ENCODE results near the gene AKT1S1. TPM values are rescaled to one million over a fixed set of nuclear protein-coding genes. Genes with fewer than 3 reads are reported as not detected.
A peak's percentile ranks its signal among the peaks of the same experiment; 100 is the strongest.

The AKT1S1 gene
- total and polyA plus RNA-seq, 2 of the 13 experiments (the other 11 are each of a cell fraction or from before 2014, with no cell fraction given) = 13.5 to 27.8 TPM

- TF ChIP-seq, protein P1, sequence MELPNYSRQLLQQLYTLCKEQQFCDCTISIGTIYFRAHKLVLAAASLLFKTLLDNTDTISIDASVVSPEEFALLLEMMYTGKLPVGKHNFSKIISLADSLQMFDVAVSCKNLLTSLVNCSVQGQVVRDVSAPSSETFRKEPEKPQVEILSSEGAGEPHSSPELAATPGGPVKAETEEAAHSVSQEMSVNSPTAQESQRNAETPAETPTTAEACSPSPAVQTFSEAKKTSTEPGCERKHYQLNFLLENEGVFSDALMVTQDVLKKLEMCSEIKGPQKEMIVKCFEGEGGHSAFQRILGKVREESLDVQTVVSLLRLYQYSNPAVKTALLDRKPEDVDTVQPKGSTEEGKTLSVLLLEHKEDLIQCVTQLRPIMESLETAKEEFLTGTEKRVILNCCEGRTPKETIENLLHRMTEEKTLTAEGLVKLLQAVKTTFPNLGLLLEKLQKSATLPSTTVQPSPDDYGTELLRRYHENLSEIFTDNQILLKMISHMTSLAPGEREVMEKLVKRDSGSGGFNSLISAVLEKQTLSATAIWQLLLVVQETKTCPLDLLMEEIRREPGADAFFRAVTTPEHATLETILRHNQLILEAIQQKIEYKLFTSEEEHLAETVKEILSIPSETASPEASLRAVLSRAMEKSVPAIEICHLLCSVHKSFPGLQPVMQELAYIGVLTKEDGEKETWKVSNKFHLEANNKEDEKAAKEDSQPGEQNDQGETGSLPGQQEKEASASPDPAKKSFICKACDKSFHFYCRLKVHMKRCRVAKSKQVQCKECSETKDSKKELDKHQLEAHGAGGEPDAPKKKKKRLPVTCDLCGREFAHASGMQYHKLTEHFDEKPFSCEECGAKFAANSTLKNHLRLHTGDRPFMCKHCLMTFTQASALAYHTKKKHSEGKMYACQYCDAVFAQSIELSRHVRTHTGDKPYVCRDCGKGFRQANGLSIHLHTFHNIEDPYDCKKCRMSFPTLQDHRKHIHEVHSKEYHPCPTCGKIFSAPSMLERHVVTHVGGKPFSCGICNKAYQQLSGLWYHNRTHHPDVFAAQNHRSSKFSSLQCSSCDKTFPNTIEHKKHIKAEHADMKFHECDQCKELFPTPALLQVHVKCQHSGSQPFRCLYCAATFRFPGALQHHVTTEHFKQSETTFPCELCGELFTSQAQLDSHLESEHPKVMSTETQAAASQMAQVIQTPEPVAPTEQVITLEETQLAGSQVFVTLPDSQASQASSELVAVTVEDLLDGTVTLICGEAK (IDR thresholded peaks at IDR 0.05) = no peak
- TF ChIP-seq, protein P1 (CRISPR knock-in tag; IDR thresholded peaks at IDR 0.05) = 0 out of 2 replicates have a peak, but pooled peaks have one; percentile 16
- TF ChIP-seq ZNF280B (CRISPR knock-in tag; IDR thresholded peaks at IDR 0.05; ENCODE audit: borderline replicate concordance) = peak; percentile 88
- TF ChIP-seq PHF8 (CRISPR knock-in tag; IDR thresholded peaks at IDR 0.05) = peak; percentile 81
- peak; percentile 57 for TF ChIP-seq KMT2B (CRISPR knock-in tag; IDR thresholded peaks at IDR 0.05)
- TF ChIP-seq CBX2 (IDR thresholded peaks at IDR 0.05; ENCODE audit: low read depth, low read length) = no peak
- 0 out of 2 replicates have a peak, but pooled peaks have one; percentile 62 for TF ChIP-seq CBX2 (CRISPR knock-in tag; IDR thresholded peaks at IDR 0.05; ENCODE audit: low read depth)
- no peak for TF ChIP-seq ZNF747 (CRISPR knock-in tag; IDR thresholded peaks at IDR 0.05; ENCODE audit: borderline replicate concordance)
- TF ChIP-seq, protein P2, sequence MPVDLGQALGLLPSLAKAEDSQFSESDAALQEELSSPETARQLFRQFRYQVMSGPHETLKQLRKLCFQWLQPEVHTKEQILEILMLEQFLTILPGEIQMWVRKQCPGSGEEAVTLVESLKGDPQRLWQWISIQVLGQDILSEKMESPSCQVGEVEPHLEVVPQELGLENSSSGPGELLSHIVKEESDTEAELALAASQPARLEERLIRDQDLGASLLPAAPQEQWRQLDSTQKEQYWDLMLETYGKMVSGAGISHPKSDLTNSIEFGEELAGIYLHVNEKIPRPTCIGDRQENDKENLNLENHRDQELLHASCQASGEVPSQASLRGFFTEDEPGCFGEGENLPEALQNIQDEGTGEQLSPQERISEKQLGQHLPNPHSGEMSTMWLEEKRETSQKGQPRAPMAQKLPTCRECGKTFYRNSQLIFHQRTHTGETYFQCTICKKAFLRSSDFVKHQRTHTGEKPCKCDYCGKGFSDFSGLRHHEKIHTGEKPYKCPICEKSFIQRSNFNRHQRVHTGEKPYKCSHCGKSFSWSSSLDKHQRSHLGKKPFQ (CRISPR knock-in tag; IDR thresholded peaks at IDR 0.05; ENCODE audit: insufficient replicate concordance) = peak; percentile 36
- TF ChIP-seq MAFG (CRISPR knock-in tag; IDR thresholded peaks at IDR 0.05) = no peak
- no peak for TF ChIP-seq ZNF569 (CRISPR knock-in tag; IDR thresholded peaks at IDR 0.05; ENCODE audit: borderline replicate concordance)
- TF ChIP-seq KLF11 (CRISPR knock-in tag; IDR thresholded peaks at IDR 0.05) = 0 out of 2 replicates have a peak, but pooled peaks have one; percentile 27
- TF ChIP-seq ZNF292 (CRISPR knock-in tag; IDR thresholded peaks at IDR 0.05; ENCODE audit: borderline replicate concordance, low read depth) = no peak
- 0 out of 2 replicates have a peak, but pooled peaks have one; percentile 17 for TF ChIP-seq TCF7 (IDR thresholded peaks at IDR 0.05; ENCODE audit: low read depth)
- no peak for TF ChIP-seq NCOA5 (CRISPR knock-in tag; IDR thresholded peaks at IDR 0.05)
These were observed 7.5 kb downstream of the AKT1S1 start (continued) for GRCh38 chr19:49869484-49870308.
